ENCODE data around the gene TSHR.
A peak's percentile ranks its signal among the peaks of the same experiment; 100 is the strongest.
"Not testable (repeated sequence)": the region's sequence is repeated elsewhere in the genome, so short reads cannot be mapped to it uniquely, and the experiment has no call there.

Gene TSHR

GRCh38 chr14:80955416-80955941 is at the start of gene TSHR:
TSS of gene TSHR (plus strand) at chr14:80955621. CDS start at chr14:80955681, 60 bp downstream.
- DNase-seq: no peak

DNA sequence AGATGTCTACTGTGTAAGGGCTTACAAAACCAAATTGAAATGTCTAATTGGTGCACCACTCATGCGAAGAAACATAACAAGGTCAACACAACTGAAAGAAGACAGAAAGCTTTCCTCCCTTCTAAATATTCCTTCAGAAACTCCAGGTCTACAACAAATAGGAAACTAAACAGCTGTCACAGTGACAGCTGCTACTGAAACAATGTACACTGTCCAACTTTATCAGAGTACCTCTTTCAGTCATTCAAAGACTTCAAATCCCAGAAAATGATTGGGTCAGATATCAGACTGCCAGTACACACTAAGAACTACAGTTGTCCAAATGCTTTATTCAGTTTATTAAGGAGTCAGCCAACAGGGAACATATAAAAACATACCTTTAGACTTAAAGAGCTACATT is 49.1 kb upstream of the TSHR start:
- DNase-seq: no peak

GRCh38 chr14:80906946-80907345 is 48.5 kb upstream of the TSHR start:
- DNase-seq: no peak

DNA sequence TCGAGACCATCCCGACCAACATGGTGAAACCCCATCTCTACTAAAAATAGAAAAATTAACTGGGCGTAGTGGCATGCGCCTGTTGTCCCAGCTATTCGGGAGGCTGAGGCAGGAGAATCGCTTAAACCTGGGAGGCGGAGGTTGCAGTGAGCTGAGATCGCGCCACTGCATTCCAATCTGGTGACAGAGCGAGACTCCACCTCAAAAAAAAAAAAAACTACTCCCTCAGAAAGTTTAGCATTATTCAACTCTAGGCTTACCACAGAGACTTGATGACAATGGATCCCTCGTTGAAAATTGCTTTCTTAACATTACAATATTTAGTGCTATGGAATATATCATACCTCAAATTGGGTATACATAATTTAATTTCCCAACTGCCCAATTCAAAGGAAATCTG is 43.4 kb upstream of the TSHR start:
- not testable (repeated sequence) for DNase-seq

- DNase-seq: no peak
Observed at GRCh38 chr14:80919622-80920021, 35.8 kb upstream of the TSHR start.

GRCh38 chr14:80923368-80923767 is 32.1 kb upstream of the TSHR start:
- DNase-seq: no peak

DNA sequence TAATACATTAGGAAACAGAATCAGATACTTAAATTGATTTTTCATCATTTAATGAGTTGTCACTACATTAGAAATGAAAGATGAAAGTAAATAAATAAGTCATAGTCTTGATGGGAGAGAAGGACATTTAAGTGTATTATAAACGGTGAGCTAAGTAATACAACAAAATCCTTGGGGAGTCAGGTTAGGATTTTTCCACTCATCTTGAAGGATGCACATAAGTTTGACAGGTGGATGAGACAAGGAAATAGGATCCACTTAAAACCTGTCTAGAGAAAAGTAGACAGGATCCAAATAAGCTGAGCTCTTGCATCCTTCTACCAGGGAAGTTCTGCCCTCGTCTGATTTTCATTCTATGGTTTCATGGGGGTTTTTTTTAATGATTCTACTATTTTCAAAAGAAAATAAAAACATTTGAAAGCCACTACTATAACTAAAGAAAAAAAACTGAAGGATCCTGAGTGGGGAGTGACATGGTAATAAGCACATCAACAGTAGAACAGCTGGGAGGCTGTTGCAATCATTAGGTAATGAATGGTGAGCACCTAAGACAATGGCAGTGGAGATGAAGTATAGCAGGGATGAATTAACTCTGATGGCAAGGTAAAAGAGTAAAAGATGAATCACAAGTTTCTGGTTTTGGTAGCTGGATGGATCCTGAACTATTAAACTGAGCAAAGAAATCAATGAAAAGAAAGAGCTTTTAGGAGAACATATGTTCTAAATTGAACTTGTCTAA is 30.9 kb upstream of the TSHR start:
- DNase-seq: no peak

DNA sequence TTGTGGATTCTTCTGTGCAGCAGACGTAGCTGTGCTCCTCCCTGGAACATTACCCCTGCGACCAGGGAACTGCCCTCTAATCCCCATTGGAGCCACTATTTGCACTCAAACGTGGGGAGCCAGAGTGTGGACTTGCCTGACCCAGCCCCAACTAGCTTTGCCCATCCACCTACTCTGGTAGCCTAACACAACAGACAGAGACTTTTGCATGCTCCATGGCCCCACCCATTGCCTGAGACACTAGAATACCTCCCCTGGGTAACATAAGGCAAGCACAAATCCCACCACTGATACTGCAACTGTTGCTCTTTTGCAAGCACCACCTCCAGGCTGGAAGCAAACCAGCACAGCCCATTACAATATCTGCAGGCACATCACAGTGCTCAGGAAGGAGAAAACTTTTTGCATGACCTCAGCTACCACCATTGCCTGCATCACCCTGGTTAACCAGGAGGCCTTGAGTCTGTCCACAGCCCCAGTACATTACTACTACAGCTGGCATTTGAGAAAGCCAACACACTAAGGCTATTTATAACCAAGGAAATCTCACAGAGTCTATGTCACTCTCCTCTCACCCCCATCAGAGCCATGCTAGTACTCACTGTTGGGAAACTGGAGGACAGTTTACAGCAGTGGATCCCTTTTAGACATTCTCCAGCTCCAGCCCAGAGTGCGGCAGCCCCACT is 28.9 kb upstream of the TSHR start:
- no peak for DNase-seq

DNA sequence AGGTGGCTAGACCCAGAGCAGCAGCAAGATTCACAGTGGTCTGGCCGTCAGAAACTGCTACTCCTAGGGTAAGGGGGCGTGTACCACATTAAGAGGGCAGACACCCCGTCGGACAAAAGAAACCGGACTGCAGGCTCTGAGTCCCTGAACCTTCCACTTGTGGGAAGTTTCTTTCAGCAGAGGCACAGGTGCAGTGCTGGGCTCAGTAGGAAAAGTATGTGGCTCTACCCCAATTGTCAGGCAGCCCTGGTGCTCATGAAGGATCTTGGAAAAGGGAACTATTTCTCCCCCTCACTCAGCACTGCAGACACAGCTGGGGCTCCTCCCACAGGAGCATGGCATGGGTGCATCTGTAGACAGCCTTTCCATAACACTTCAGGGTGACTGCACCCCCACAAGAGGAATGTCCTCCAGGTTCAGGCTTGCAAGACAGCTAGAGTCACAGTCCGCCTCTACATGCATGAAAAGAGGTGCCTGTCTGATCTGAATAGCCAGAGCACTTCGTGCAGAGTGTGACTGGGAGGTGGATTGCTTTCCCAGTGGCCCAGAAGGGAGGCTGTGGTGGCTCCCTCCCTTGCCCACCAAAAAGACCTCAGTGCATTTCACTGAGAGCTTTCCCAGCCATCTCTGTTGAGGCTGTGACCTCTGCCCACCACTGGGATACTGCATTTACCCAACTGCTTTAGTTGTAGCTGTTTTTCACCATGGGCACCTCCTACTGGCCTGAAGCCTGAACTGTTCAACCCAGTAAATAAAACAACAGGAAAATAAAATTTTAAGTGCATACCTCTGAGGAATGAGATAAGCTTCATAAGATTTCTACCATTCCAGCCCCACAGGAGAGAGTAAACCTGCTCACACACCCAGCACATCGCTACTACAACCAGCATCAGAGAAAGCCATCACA is 28.1 kb upstream of the TSHR start:
- no peak for DNase-seq

GRCh38 chr14:80930095-80930494 is 25.3 kb upstream of the TSHR start:
- no peak for DNase-seq

DNA sequence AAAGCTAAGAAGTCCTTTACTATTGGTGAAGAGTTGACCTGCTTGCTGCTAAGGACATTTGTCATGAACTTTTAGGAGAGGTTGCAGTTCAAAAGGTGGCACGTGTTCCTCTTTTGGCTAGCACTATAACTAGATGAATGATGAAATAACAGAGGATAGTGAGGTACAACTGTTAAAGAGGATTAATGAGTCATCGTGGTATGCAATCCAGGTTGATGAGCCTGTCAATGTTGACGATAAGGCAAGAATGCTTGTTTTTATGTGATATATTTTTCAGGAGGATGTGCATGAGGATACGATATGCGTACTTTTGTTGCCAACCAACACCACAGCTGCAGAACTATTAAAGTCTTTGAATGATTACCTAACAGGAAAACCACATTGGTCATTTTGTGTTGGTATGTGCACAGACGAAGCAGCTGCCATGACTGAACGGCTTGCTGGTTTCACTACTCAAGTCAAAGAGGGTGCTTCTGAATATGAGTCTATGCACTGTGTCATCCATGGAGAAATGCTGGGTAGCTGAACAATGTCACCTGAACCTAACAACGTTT is 24.5 kb upstream of the TSHR start:
- DNase-seq: no peak

GRCh38 chr14:80933282-80933681 is 22.1 kb upstream of the TSHR start:
- DNase-seq: no peak

DNA sequence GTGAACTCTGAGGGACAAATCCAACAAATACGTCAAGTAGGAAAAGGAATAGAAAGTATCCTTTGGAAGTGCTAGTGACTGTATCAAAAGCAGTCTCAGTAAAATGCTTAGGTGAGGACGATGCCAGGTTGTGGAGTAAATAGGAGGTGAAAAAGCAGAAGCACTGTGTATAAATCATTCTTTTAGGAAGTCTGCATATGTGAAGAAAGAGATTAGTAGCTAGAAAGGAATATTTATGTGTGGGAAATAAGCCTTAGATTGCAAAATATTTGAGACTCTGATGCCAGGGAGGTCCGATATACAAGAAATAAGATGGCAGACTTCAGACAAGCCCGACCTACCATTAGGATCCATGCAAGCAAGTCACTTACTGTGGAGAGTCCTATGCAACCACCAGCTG is 21.7 kb upstream of the TSHR start:
- no peak for DNase-seq

DNA sequence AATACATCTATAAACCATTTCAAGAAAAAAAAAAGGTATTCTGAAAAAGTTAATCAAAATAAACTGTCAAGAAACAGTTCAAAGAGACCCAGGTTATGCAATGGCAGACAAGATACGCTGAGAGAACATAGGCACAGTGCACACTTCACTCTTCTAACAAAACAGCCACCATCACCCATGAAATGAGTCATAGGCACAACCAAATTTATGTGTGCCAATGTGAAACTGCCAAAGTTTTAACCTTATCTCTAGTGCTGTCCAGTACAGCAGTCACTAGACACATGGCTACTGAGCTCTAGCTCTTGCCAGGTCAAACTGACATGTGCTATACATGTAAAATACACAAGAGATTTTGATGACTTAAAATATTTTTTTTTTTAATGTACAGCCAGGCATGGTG is 15.3 kb upstream of the TSHR start:
- DNase-seq: no peak

- peak; percentile 94 to 99 for DNase-seq
Observed at GRCh38 chr14:80941241-80942185, 13.9 kb upstream of the TSHR start, which contains the start of gene CEP128. TSS of gene CEP128 (minus strand) at chr14:80941738.

DNA sequence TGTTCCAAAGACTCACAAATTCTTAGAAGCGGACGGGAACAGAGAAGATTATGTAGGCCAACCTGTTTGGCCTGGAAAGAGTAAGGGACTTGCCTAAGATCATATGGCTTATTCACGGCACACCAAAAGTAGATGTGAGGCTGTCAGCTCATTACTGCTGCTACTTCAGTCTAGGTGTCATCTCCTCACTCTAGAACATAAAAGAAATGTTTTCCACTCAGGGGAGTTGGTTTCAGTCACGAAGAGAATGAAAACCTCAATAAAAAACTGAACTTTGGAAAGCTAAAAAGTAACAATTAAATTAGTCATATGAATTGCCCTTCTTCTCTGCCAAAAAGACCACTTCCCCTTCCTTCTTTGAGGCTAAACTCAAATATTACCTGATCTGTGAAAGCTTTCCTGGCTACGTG is 13.2 kb upstream of the TSHR start:
- DNase-seq: no peak

DNA sequence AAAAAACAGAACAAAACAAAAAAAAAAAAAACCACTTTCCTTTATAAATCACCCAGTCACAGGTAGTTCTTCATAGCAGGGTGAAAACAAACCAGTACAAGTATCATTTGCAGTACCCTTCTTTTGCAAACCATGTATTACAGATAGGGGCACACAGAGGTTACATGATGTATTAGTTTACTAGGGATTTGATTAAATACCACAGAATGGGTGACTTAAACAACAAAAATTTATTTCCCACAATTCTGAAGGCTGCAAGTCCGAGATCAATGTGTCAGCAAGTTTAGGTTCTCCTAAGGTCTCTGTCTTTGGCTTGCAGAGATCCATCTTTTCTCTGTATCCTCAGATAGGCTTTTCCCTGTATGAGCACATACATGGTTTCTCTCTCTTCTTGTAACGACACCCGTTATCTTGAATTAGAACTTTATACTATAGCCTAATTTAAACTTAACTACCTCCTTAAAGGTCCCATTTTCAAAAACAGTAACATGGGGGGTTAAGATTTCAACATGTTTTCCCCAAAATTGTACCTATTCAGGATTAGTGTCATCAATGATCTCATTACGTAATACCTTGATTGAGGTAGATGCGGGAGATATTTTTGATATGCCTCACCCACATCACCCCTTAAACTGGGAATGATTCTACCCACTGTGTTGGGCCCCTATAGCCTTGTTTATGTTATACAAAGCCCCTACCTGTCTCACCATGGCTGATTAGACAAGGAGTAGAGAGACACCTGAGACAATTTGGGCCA is 10.4 kb upstream of the TSHR start:
- no peak for DNase-seq

DNA sequence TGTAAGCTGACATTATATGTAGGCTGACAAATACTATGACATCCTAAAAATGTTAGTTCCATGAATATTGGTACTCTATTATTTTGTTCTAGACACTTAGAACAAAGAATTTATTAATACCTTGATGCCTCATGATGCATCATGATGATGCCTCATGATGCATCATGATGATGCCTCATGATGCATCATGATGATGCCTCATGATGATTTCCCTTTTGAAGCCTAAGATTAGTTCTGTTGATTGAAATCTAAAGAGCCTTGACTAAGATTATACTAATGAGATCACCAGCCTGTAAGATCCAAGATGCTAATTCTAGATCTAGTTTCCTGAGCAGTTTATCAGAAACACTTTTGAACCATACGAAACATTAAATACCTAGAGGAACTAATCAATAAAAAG is 9.2 kb upstream of the TSHR start:
- DNase-seq: no peak

DNA sequence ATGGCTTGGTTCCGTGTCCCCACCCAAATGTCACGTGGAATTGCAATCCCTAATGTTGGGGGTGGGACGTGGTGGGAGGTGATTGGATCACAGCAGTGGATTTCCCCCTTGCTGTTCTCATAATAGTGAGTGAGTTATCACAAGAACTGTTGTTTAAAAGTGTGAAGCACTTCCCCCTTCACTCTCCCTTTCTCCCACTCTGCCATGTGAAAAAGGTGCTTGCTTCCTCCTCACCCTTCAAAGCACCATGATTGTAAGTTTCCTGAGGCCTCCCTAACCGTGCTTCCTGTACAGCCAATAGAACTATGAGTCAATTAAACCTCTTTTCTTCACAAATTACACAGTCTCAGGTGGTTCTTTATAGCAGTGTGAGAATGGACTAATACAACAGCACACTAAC is 8.6 kb upstream of the TSHR start:
- no peak for DNase-seq

DNA sequence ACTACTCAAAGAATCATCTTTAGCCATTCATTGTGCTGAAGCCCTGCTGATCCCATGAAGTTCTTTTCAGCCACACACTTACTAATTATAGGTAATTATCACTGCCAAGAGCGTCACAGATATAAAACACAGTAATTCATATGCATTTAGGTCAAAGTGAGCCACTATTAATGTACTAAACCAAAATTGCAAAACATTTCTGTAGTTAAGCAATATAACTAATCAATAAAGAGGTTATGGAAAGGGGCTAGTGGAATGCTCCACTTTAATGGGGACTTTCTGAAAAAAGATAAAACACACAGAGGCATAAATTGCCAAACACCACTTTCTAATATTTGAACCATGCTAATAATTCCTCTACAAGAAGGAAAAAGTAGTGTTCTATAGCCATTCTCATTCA is 7.1 kb upstream of the TSHR start:
- DNase-seq: no peak

DNA sequence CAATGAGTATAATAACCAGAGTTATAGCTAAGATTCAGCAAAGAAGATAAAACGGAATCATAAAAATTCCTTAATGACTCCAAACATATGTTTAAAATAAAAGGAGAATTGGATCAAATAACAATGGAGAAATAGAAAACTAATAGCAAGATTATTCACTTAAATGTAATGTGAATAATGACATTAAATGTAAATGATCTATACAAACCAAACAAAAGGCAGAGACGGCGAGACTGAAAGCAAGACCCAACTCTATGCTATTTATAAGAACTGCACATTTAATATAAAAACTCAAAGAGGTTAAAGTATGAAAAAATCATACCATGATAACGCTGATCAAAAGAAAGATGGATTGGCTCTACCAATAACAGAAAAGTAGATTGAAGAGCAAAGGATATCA is 3.9 kb upstream of the TSHR start:
- no peak for DNase-seq

All from hippocampal formation (tissue), 2 donors.